Effector CD8-positive, alpha-beta T cell (primary cell): ENCODE measurements around the gene MINAR1.
"Not testable (repeated sequence)": the region's sequence is repeated elsewhere in the genome, so short reads cannot be mapped to it uniquely, and the experiment has no call there.

Experiments used
- DNase-seq: peaks from one replicate; lab custom pipeline; 2025; lab: John Stamatoyannopoulos, UW
- total RNA-seq, 4 experiments: gene quantifications; one replicate each; lab custom pipeline; 2026; lab: John Stamatoyannopoulos, UW

Gene MINAR1
- 1.1 to 1.9 (median 1.6) reads per million in 4 experiments for total RNA-seq

DNA sequence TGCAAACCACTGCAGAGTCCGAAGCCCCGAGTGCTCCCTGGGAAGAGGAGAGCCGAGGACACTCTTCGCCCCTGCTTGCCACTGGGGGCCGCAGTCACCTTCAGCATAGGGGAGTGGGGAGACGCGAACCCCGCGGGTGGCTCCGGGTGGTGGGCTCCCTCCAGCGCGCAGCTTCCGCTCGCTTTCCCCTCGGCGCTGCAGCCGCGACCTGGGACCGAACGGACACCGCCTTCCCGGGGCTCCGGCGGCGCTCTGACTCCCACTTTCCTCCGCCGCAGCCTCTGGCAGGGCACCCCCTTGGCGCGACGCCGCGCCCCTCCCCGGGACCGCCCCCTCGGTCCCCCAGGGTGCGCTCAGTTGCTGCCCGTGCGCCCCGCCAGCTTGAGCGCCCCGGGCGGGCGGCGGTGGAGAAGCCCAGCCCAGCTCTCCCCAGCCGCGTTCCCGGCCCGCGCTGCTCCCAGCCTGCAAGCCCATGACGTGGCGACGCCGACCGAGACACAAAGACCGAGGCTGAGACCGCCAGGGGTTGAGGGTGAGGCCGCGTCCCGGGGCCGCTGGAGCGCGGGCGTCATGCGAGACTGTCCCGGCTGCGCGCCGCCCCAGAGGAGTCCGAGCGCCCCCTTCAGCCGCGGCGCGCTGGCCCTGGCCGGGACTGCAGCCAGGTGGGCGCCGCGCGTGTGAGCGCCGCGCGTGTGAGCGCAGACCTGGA lies at the start of gene MINAR1:
TSS of gene MINAR1 (plus strand) at position 701 of the 709 bp plus-strand sequence. CDS start 23,812 bp downstream, outside the sequence.
- no peak for DNase-seq

DNA sequence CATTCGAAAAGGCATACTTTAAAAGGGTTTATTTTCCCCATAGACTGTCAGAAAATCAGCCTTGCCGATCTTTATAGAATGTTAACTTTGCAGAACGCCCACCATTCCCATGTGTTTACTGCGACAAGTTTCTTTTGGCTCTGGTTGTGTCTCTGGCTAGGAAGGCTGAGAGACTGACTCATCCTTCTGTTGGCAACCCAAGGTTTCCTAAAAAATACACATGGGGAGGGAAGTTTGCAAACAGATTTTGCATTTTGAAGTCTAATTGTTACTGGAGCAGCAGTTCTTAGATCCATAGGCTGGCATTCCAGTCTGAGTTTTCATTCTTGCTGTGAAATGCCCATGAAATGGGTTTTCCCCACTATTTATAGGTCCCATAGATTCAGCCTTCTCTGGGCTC lies 37.9 kb upstream of the MINAR1 start:
- DNase-seq: no peak

DNA sequence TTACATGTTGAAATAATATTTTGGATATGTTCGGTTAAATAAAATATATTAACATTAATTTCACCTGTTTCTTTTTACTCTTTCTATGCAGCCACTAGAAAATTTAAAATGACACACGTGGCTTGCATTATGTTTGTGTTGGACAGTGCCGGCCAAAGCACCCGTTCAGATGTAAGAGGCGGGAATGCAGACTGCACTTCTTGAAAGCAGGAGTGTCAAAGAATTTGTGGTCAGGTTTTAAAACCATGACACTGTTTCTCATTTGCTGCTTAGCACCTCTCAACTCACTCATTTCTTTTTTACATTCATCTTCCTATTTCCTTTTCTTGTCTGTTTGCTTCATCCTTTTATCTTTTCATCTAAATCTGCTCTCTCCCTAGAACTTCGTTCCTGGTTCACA lies 35.3 kb upstream of the MINAR1 start:
- no peak for DNase-seq

DNA sequence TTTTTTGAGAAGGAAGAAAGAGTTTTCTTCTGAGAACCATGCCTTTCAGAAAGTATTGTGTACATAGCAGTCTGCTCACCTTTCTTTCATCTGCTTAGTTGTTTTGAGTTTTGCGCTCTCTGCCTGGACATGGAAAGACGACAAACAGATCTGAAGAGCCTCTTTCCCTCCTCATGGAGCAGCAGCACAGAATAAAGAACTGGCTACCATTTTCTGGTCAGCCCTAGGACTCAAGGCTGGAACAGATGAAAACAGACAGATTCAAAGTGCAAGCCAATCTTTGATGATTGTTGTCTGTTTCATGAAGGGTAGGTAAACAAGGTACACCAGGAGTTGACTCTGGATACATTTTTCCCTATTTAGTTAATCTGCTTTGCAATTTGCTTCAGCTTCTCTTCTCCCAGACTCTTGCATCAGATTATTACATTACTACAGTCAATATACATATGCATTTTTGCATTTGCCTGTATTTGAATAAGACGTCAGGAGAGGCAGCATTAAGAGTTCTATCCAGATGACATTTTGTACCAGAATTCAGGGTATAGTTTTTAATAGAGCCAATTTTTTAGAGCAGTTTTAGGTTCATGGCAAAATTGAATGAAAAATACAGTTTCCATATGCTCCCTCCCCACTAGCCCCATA lies 34.7 kb upstream of the MINAR1 start:
- no peak for DNase-seq

DNA sequence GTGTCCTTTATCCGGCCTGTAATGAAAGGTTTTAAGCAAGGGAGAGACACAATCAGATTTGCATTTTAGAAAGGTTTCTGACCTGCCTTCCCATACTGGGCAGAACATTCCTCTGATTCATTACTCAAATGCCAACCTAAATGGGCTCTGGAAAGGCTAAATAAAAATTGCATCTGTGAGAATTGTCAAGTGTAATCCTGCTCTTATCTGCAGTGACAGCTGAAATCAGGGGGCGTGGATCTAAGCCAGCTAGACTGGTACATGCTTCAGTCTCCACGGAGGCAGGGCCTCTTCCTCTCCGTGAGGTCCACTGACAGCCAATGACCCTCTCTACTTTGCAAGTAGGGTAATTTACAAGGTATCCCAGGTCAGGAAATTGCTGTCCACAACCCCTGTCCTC lies 32.5 kb upstream of the MINAR1 start:
- DNase-seq: no peak

GRCh38 chr15:79400650-79401049 lies 31.5 kb upstream of the MINAR1 start:
- no peak for DNase-seq

GRCh38 chr15:79401301-79401700 lies 30.8 kb upstream of the MINAR1 start:
- no peak for DNase-seq

DNA sequence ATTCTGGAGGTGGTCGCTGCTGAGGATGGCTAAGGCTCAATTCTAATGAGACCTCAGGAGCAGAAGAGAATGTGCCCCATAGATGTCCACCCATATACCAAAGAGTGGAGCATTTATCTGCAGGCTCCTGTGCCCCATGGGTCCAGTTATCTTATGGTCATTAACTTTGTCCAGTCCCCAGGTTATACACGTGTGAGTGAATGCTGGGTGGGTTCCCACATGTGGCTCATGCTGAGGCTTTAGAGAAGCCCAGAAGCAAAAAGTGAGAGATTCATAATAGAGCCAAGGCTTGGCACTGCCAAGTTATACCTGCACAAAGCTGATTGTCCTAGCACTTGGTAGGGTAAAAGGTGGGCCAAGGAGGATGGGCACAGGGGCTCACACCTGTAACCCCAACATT lies 30.0 kb upstream of the MINAR1 start:
- DNase-seq: no peak

- no peak for DNase-seq
These were observed 28.6 kb upstream of the MINAR1 start for GRCh38 chr15:79403501-79403900.

GRCh38 chr15:79406210-79406609 lies 25.9 kb upstream of the MINAR1 start:
- no peak for DNase-seq

GRCh38 chr15:79408041-79408440 lies 24.1 kb upstream of the MINAR1 start:
- no peak for DNase-seq

DNA sequence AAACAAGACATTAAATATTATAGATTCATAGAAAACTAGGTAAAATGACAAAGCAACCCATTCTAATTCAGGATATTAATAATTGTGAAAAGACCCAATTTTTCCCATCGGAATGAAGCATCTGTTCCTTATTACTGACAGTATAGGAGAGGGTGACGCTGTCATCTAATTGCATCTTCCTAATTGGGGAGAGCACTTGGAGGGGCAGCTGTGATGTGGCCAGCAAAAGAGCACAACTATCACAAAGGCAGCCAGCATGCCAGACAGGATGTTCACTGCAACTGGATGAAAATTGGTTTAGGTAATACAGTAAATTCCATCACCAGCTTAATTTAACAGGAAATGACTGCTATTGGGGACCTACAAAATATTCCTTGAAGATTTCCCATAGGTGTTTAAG lies 21.9 kb upstream of the MINAR1 start:
- DNase-seq: no peak

DNA sequence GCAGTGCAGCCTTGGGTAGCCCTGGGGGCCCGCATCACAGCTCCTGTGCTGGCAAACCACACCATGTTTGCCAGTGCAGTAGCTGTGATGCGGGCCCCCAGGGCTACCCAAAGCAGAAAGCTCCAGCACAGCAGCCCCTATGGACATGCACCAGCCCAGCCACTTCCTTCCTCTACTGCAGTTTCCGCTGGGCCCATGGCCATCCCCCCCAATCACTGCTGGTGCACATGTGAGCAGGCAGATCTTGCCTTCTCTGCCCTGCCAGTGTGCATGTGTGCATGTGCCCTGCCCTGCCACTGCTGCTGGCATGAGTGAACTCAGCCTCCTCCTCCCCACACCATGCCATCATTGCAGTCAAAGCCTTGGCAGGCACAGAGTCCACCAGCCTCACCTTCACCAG lies 20.1 kb upstream of the MINAR1 start:
- no peak for DNase-seq

DNA sequence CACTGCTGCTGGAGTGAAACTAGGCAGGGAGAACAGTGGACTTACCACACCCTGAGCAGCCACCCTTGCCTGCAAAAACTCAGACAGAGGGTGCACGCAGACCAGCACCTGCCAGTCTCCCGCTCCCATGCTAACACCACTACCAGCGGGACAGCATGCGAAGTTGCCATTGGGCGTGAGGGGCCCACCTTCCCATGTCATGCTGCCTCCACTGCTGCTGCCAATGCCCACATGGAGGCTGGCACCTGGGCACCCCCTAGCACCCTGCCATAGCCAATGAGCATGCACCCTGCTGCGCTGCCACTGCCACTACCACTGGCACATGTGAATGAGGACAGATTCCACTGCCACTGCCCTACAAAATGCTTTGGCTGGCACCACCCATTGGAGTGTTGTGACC lies 19.7 kb upstream of the MINAR1 start:
- DNase-seq: no peak

- no peak for DNase-seq
These were observed 15.3 kb upstream of the MINAR1 start for GRCh38 chr15:79416876-79417275.

GRCh38 chr15:79418693-79419279 lies 13.3 kb upstream of the MINAR1 start:
- no peak for DNase-seq

GRCh38 chr15:79425591-79426295 lies 6.4 kb upstream of the MINAR1 start:
- no peak for DNase-seq

GRCh38 chr15:79426899-79427298 lies 5.2 kb upstream of the MINAR1 start:
- not testable (repeated sequence) for DNase-seq

DNA sequence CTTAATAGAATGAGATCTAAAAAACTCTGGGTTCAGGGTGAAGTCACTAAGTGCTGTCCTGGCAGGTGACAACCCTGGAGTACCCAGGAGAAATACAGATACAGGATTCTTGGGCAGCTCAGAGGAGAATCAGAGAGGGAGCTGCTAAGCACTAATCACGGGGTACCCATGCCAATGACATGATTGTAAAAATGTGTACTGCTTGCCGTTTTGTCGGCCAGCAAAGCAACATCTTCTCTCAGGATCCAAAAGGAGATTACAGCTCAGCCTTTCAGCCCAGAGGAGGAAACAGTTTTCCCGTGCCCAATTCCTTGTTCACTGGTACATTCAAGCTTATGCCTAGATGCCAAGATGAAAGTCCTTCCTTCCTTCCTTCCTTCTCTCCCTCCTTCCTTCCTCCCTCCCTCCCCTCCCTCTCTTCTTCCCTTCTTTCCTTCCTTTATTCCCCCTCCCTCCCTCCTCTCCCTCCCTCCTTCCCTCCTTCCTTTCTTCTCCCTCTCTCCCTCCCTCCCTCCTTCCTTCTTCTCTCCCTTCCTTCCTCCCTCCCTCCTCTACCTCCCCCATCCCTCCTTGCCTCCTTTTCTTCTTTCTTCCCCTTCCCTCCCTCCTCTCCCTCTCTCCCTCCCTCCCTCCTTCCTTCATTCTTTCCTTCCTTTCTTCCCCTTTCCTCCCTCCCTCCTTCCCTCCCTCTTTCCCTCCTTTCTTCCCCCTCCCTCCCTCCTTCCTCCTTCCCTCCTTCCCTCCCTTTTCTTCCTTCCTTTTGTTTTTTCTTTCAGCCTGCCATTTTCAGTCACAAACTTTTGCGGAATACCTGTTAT lies 4.1 kb upstream of the MINAR1 start:
- DNase-seq: no peak

DNA sequence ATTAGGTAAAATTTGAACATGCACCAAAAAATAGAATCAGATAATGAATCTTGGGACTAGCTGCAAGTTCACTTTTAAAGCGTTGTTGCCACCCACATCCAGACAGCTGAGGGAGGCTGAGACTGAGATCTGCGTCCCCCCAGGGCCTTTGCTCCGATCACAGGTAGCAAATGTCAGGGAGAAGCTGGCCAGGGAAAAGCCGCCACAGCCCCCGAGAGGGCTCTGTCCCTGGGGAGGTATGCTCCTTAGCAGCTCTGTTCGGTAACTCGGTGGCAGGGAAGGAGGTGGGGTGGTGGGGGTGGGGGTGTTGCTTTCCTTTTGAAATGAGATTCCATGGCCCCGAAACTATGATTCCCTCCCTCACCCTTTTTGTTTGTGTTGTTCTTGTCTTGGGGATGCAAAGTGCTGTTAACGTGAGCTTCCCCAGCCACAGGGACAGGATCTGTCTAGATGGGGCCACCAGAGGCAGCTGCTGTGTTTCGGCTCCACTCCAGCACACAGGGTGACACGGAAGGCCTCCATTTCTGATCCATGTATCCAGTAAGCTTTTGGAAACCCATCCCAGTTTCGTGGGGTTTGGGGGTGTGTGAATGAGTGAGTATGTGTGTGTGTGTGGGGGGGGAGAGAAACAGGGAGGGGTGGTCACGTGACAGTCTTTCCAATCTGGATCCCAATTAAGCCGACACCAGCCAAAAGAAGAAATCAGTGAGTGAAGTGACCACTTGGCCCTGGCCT lies 1.1 kb upstream of the MINAR1 start:
- DNase-seq: no peak
